CD4-positive, alpha-beta T cell treated with Interleukin-2 at 100 ng/mL for 4 hours (primary cell): ENCODE results near the gene CCNL2.
"Not testable (repeated sequence)": the region's sequence is repeated elsewhere in the genome, so short reads cannot be mapped to it uniquely, and the experiment has no call there.

Source experiments
- DNase-seq: peaks from one replicate; pipeline ENCODE4 v3.0.0-alpha.2; 2020; ENCODE audit warnings: low spot score

Gene CCNL2

DNA sequence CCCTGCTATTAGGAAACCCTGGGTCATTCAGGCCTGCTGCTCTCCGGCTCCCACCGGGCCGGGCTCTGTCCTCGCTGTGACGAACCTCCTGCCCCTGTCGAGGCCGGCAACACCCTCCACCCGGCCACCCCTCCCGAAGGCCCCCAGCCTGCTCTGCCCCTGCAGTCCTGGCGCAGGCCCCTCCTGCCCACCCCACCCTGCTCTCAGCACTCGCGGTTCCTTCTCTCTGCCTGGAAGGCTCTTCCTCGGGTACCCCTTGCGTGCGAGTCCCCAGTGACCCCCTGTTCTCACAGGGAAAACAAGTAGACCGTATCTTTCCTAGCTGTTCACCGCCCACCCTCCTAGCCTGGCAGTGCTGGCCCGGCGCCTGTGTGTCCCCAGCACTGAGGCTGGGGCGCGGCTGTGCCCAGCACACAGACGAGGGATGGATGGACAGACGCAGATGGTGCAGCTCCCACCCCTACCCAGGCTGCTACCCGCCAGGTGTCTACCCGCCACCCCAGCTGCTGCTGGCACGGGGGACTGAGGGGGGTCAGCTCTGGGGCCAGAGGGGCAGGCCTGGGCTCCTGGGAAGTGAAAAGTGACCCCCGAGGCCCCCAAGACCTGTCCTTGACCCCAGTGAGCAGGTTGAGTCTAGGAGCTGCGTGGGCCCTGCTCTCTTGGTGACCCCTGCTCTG, 33.3 kb upstream of the CCNL2 start:
- DNase-seq, result no peak

GRCh38 chr1:1431845-1432273, 32.7 kb upstream of the CCNL2 start:
- DNase-seq, result no peak

- no peak for DNase-seq
Observed at GRCh38 chr1:1430992-1431844, 32.1 kb upstream of the CCNL2 start.

- DNase-seq, result no peak
Observed at GRCh38 chr1:1430114-1430982, 31.2 kb upstream of the CCNL2 start.

DNA sequence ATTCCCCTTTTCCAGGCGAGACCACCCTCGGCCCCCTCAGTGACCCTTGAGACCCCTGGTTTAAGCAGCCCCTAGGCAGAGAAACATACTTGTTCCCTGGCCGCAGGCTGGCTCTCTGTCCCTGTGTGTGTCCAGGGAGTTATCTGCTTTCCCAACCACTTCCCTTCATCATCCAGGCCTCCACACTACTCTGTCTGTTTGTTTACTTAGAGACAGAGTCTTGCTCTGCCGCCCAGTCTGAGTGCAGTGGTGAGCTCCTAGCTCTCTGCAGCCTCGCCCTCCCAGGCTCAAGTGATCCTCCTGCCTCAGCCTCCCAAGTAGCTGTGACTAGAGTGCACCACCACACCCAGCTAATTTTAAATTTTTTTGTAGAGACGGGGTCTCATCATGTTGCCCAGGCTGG, 30.5 kb upstream of the CCNL2 start:
- DNase-seq, result no peak

DNA sequence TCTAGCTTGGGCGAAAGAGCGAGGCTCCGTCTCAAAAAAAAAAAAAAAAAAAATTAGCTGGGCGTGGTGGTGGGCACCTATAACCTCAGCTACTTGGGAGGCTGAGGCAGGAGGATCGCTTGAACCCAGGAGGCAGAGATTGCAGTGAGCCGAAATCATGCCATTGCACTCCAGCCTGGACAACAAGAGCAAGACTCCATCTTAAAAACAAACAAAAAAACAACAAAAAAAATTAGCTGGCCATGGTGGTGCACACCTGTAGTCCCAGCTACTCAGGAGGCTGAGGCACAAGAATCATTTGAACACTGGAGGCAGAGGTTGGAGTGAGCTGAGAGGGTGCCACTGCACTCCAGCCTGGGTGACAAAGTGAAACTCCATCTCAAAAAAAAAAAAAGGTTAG, 29.8 kb upstream of the CCNL2 start:
- DNase-seq, result not testable (repeated sequence)

- DNase-seq, result no peak
Observed at GRCh38 chr1:1428174-1428573, 29.0 kb upstream of the CCNL2 start.

DNA sequence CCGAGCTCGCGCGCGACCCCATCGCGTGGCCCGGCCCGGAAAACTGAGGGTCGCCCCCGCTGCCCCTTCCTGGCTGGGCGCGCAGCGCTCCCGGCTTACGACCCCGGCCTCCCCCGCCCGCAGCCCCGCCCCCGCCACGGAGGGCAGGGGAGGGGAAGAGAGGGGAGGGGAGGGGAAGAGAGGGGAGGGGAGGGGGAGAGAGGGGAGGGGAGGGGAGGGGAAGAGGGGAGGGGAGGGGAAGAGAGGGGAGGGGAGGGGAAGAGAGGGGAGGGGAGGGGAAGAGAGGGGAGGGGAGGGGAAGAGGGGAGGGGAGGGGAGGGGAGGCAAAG, 28.6 kb upstream of the CCNL2 start:
- no peak for DNase-seq

DNA sequence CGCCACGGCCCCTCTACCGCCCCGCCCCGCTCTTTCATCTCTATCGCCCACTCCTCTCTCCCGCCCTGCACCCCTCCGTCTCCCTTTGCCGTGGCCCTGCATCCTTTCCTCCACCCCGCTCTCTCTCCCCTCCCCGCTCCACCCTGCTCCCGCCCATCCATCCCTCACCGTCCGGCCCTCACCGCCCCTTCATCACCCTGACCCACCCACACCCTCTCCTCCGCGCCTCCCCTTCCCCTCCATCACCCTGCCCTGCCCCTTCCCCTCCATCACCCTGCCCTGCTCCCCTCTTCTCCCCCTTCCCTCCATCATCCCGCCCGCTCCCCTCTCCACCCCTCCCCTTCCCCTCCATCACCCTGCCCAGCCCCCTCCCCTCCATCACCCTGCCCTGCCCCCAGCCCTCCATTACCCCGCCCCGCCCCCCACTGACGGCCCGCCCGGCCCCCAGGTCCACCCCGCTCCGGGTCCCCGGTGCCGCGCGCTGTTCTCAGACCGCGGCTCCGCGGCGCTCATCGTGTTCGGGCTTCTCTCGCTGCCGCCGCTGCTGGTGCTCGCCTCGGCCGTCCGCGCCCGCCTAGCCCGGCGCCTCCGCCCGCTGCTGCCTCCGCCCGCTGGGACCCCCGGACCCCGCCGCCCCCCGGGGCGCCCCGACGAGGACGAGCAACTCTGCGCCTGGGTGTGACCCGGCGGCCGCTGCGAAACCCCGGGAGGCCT, 28.1 kb upstream of the CCNL2 start:
- DNase-seq, result no peak

- no peak for DNase-seq
Observed at GRCh38 chr1:1426496-1427105, 27.5 kb upstream of the CCNL2 start.

DNA sequence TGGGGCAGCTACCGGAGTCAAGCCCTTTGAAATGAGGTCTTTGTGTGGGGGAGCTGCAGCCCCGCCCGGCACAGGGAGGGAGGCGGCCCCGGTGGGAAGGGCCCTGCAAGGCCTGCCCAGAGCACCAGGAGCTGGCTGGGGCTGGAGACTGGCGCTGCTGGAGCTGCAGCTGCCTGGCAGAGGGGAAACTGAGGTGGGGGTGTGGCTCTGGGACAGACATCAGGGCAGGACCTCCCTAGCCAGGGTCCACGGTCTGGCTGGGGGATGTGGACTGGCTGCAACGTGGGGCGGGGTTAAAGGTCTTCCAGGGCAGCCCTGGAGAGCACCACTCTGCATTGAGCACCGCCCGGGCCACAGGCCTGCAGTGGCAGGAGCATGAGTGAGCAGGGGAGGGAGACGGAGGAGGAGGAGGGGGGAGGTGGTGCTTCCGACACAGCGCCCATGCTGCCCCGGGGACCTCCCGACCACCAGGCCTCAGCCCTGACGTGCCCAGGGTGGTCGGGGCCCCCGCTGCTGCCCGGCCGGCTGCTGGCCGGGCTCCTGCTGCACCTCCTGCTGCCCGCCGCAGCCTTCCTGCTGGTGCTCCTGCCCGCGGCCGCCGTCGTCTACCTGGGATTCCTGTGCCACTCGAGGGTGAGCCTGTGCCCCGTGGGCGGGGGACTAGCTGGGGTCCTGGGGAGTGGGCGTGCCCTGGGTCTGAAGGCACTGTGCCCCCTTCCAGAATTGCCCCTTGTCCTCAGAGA, 26.8 kb upstream of the CCNL2 start:
- DNase-seq, result no peak

- no peak for DNase-seq
Observed at GRCh38 chr1:1425426-1425752, 26.3 kb upstream of the CCNL2 start.

- no peak for DNase-seq
Observed at GRCh38 chr1:1424707-1425106, 25.6 kb upstream of the CCNL2 start.

DNA sequence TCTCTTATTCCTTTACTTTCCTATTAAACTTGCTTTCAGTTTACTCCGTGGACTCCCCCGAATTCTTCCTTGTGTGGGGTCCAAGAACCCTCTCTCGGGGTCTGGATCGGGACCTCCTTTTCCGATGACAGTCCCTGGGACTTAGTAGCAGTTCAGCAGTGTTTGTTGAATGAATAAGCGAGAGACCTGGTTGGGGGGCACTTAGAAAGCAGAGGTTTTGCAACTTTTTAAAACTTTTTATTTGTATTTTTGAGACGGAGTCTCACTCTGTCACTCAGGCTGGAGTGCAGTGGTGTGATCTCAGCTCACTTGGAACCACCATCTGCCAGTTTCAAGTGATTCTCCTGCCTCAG, 24.1 kb upstream of the CCNL2 start:
- DNase-seq, result no peak

GRCh38 chr1:1422465-1423244, 23.5 kb upstream of the CCNL2 start:
- no peak for DNase-seq

DNA sequence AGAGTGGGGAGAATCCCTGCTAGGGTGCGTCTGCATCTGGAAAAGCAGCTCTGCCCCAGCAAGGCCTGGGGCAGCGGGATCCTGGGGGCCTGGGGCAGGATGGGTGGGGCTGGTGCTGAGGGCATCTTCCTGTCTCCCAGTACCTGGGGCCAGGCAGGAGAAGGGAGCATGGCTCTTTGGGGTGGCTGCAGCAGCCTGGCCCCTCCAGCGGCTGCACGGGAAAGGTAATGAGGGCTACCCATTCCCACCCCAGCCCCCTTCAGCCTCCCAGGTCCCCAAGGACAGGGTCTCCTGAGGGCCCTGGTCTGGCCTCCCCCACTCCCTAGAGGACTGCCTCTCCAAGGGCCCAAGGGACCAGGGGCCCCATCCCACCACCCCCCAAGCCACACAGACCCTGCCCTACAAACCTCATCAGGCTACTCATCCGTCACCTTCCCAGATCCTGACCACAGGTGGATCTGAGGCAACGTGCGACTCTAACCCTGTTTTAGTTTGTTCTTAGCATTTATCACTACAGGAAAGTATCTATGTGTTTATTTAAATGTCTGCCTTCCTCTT, 22.9 kb upstream of the CCNL2 start:
- DNase-seq, result no peak

DNA sequence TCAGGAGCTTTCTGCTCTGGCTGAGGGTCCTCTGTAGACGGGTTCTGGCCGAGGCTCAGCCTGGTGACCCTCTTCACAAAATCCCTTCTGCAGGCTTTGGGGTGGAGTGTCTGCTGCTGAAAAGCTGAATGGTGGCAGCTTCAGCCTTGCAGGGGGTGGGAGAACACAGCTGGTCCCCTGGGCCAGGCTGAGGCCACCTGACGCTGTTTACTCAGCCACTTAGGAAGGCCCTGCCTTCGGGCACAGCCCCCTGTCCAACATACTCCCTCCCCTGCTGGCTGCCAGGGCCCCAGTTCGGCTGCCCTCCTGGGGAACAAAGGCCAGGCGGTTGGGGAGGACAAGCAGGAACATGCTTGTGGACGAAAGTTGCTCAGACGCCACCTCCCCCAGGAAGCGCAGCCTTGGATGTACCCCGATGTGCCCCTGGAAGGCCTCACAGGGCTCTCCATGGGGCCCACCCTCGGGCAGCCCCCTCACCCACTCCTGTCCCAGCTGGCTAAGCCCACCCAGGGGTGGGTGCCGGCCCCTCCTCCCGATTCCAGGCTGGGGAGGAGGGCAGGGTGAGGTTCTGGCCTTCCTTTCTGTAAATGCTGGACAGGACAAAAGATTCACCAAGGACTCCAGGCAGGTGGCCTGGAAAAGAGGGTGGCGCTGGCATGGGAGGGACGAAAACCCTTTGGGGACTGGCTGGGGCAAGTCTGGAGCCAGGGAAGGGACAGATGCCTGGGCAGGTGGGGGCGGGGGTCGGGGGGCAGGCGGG, 22.2 kb upstream of the CCNL2 start, which contains the start of gene ANKRD65:
Gene ANKRD65 (minus strand): TSS at position 130 of the 760 bp plus-strand sequence. CDS start 271 bp downstream, outside the sequence.
- no peak for DNase-seq

DNA sequence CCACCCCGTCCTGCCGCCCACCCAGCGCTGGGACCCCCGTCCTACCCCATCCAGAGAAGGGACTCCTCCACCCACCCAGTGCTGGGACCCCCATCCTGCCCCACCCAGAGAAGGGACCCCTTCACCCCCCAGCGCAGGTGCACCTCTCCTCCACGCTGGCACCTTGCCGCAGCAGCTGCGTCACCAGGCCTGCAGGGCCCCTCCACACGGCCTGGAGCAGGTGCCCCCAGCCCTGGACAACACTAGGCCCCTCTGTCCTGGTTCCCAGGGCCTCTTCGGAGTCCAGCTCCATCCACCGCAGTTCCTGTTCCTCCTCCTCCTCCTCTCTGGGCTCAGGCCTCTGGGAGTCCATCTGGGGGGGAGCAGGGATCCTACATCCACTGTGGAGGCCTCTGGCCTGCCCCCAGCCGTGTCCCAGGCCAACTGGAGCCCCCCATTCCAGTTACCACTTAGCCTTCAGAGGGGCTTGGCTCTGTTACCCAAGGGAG, 21.6 kb upstream of the CCNL2 start:
- no peak for DNase-seq
